Epithelial cell of esophagus (primary cell): Measurements from ENCODE around the gene CHI3L2.
A peak's percentile ranks its signal among the peaks of the same experiment; 100 is the strongest.

ENCODE experiments used
- DNase-seq: peaks from one replicate; pipeline ENCODE4 v3.0.0; 2010; ENCODE audit warnings: low read depth
- H3K4me3 ChIP-seq: 2 replicates; pipeline ENCODE4 v1.5.1; 2011; ENCODE audit warnings: mild to moderate bottlenecking, low read length, control low read depth
- TF ChIP-seq, protein P1 (sequence below): IDR thresholded peaks from 2 replicates; pipeline ENCODE4 v1.5.1; 2011; ENCODE audit warnings: low read depth, mild to moderate bottlenecking, low read length, control low read depth, inconsistent platforms; ENCODE audit not compliant: insufficient read depth; ENCODE audit errors: missing control alignments

Gene CHI3L2

DNA sequence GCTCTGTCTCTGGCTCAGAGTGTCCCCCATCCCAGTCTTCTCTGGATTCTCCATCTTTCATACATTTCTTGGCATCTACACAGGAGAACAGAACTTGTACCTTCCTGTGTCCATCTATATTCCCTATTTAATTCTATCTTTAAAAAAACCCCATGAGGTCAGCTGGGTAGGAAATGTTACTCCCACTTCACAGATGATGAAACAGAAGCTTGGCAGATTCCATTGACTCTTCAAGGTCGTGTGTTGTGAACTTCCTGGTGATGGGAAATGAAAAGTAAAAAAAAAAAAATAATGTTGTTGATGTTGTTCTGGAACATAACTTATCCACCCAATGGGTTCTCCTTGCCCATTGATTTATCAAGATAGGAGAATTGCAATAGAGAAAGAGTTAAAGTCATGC lies 8.9 kb downstream of the CHI3L2 start:
- DNase-seq, result no peak
- no peak overlapping the region for H3K4me3 ChIP-seq
- TF ChIP-seq, protein P1, sequence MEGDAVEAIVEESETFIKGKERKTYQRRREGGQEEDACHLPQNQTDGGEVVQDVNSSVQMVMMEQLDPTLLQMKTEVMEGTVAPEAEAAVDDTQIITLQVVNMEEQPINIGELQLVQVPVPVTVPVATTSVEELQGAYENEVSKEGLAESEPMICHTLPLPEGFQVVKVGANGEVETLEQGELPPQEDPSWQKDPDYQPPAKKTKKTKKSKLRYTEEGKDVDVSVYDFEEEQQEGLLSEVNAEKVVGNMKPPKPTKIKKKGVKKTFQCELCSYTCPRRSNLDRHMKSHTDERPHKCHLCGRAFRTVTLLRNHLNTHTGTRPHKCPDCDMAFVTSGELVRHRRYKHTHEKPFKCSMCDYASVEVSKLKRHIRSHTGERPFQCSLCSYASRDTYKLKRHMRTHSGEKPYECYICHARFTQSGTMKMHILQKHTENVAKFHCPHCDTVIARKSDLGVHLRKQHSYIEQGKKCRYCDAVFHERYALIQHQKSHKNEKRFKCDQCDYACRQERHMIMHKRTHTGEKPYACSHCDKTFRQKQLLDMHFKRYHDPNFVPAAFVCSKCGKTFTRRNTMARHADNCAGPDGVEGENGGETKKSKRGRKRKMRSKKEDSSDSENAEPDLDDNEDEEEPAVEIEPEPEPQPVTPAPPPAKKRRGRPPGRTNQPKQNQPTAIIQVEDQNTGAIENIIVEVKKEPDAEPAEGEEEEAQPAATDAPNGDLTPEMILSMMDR, result no peak

DNA sequence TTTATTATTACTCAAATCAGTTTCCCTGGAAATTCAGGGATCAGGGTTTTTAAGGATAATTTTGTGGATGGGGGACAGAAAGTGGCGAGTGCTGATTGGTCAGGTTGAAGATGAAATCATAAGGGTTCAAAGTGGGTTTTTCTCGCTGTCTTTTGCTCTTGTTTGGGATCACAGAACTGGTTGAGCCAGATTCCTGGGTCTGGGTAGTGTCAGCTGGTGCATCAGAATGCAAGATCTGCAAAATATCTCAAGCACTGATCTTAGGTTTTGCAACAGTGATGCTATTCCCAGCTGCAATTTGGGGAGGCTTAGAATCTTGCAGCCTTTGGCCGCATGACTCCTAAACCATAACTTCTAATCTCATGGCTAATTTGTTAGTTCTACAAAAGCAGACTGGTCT lies 9.3 kb downstream of the CHI3L2 start:
- peak; percentile 56 for DNase-seq
- TF ChIP-seq, protein P1, result no peak
- H3K4me3 ChIP-seq, result no peak overlapping the region

DNA sequence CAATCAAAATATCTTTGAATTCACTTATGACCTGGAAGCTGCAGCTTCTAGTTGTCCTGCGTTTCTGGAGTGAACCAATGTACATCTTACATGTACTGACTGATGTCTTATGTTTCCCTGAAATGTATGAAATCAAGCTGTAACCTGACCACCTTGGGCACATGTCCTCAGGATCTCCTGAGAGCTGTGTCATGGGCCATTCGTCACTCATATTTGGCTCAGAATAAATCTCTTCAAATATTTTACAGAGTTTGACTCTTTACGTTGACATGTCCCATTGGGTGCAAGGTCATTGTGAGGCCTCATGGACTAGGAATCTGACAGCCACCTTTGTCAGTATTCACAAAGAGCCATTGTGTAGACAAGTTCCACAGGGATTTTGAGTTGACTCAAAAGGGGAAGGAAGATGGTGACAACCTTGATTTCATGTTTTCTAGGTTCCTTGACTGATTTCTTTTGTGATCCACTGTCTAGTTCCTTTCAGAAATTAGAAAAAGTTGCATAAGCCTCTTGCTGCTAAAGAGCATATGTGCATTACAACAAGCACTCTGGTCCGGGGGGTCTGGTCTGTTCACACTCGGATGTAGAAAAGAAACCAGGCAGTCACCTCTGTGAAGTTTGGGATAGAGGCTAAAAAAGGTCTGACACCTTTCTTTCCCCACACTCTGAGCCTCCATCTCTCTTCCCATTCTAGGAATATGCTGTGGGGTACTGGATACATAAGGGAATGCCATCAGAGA lies 10.7 kb downstream of the CHI3L2 start:
- no peak for DNase-seq
- no peak overlapping the region for H3K4me3 ChIP-seq
- TF ChIP-seq, protein P1, result no peak

DNA sequence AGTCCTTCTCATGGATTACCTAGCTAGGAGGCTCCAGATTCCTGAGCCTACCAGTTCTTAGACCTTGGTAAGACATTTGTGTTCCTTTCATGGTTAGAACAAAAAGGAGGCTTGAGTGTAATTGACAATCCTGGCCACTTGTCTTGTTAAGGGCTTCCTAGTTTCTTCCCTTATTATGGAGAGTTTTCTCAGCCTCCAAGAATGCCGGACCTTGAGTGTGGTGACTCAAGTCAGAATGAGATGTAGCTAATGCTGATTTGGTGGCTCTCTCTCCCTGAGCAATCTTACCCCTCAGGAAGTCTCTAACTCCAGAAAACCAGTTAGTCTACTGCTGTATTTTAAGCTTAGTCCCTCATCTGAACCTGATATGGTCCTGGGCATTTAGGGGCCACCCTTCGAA lies 14.3 kb downstream of the CHI3L2 start:
- no peak overlapping the region for H3K4me3 ChIP-seq
- TF ChIP-seq, protein P1, result no peak
- no peak for DNase-seq

DNA sequence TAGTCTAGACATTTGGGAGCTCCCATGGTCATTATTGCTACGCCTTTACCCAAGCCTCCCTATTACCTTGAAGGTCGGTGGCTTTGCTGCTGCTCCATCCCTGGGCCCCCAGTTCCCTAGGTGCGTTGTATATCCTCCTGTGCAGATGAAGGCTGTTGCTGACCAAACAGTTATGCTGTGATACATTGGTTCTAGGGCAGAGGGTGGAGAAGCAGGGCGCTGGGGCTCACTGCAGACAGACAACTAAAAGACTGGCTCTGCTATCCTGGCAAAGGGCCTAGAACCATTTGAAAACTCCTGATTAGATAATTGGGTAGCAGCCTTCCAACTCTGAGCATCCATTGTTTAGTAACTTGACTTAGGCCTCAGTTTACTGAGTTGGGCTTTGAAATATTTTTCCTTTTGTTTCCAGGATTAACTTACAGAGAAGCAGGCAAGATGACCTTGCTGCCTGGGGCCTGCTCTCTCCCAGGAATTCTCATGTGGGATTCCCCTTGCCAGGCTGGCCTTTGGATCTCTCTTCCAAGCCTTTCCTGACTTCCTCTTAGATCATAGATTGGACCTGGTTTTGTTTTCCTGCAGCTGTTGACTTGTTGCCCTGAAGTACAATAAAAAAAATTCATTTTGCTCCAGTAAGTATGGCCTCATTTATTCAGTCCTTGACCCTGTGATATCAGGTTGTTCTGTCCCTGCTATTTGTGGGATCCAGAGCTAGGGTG lies 15.5 kb downstream of the CHI3L2 start:
- TF ChIP-seq, protein P1, result no peak
- H3K4me3 ChIP-seq, result no peak overlapping the region
- no peak for DNase-seq

DNA sequence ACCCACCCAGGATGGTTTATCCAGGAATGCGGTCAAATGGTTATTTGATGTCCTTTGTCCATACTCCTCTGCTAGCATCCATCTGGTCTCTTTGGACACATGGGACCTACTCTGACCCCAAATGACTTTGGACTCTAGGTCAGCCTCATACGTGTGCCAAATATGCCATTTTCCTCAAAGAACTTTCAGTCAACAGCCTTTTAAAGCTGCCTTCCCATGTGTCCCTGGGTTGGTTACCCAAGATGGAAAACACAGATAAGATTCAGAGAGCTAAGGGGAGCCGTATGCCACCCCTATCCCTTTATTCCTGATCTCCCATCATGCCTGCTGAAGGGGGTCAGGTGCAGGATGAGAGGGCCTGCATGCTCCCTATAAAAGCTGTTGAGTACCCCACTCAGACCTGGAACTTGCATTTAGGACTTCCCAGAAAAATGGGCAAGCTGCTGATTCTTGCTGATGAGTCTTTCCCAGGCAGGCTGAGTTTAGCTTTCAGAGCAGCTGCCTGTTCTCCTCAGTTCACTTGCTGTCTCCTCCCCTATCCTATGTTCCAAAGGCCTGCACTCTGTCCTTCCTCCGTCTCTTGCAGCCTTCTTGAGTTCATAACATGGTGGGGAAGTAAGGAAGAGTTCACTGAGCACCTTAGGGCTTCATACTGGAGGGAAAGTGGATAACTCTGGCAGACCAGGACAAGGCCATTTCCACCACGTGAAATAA lies 19.8 kb downstream of the CHI3L2 start:
- H3K4me3 ChIP-seq, result no peak overlapping the region
- DNase-seq, result no peak
- TF ChIP-seq, protein P1, result no peak

DNA sequence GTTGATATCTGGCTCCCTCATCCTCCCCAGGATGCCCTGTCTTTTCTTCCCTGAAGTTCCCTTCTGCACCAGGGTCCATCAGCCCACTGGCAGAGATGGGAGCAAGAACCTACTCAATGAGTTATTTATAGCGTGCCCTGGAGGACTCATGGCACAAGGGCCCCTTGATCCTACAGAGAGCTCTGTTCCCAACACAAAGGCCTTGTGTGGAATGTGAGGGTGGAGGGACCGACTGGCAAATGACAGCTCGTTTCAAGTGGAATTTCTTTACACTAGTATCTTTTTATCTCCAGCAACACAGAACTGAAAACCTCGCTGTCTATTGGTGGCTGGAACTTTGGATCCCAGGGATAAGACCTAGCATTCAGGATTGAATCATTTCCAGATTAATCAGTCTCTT lies 22.4 kb downstream of the CHI3L2 start:
- TF ChIP-seq, protein P1, result no peak
- H3K4me3 ChIP-seq, result no peak overlapping the region
- DNase-seq, result no peak
